GM23248 (cell line): ENCODE data around the gene GRIK3. TPM values are rescaled to one million over a fixed set of nuclear protein-coding genes. Genes with fewer than 3 reads are reported as not detected.

Source experiments
- DNase-seq: peaks from one replicate; pipeline ENCODE4 v3.0.0-alpha.2; 2015
- H2AFZ ChIP-seq: fragments of 200-600 bp; sonication (generic); 2 replicates; pipeline ENCODE4 v1.6.1; 2016; ENCODE audit warnings: antibody characterized with exemption
- H3F3A ChIP-seq: fragments of 200-600 bp; sonication (generic); 2 replicates; pipeline ENCODE4 v1.6.1; 2016; ENCODE audit warnings: mild to moderate bottlenecking, antibody characterized with exemption, mixed run types; ENCODE audit not compliant: insufficient read depth
- H3K27ac ChIP-seq: fragments of 200-600 bp; sonication (generic); 2 replicates; pipeline ENCODE4 v1.5.1; 2016; ENCODE audit warnings: mild to moderate bottlenecking
- H3K27me3 ChIP-seq: fragments of 200-600 bp; sonication (generic); replicated peaks from 2 replicates; pipeline ENCODE4 v1.6.1; 2016; ENCODE audit warnings: mild to moderate bottlenecking; ENCODE audit not compliant: insufficient read depth
- H3K36me3 ChIP-seq: fragments of 200-600 bp; sonication (generic); 2 replicates; pipeline ENCODE4 v1.6.1; 2016; ENCODE audit warnings: low read depth, mild to moderate bottlenecking
- H3K4me1 ChIP-seq: fragments of 200-600 bp; sonication (generic); 2 replicates; pipeline ENCODE4 v1.6.1; 2016; ENCODE audit warnings: mild to moderate bottlenecking; ENCODE audit not compliant: insufficient read depth
- H3K4me2 ChIP-seq: fragments of 200-600 bp; sonication (generic); one replicate; pipeline ENCODE4 v1.6.1; 2016; ENCODE audit warnings: mild to moderate bottlenecking; ENCODE audit not compliant: unreplicated experiment
- H3K4me3 ChIP-seq: fragments of 200-600 bp; sonication (generic); 2 replicates; pipeline ENCODE4 v1.5.1; 2016; ENCODE audit warnings: mild to moderate bottlenecking
- H3K79me2 ChIP-seq: fragments of 200-600 bp; sonication (generic); 2 replicates; pipeline ENCODE4 v1.6.1; 2016; ENCODE audit warnings: mild to moderate bottlenecking; ENCODE audit not compliant: insufficient read depth
- H3K9ac ChIP-seq: fragments of 200-600 bp; sonication (generic); 2 replicates; pipeline ENCODE4 v1.6.1; 2016; ENCODE audit warnings: mild to moderate bottlenecking
- H3K9me2 ChIP-seq: fragments of 200-600 bp; sonication (generic); 2 replicates; pipeline ENCODE4 v1.6.1; 2016; ENCODE audit warnings: mixed run types, mild to moderate bottlenecking, moderate library complexity; ENCODE audit not compliant: insufficient read depth
- H3K9me3 ChIP-seq: fragments of 200-600 bp; sonication (generic); one replicate; pipeline ENCODE4 v1.6.1; 2017; ENCODE audit warnings: low read depth
- H4K20me1 ChIP-seq: fragments of 200-600 bp; sonication (generic); 2 replicates; pipeline ENCODE4 v1.6.0; 2016; ENCODE audit not compliant: insufficient read depth
- EZH2 ChIP-seq: fragments of 200-600 bp; sonication (generic); IDR thresholded peaks from 2 replicates; pipeline ENCODE4 v1.6.1; 2018; ENCODE audit warnings: antibody characterized with exemption, mild to moderate bottlenecking; ENCODE audit not compliant: insufficient read depth, poor library complexity, severe bottlenecking
- EZH2phosphoT487 ChIP-seq: fragments of 200-600 bp; sonication (generic); IDR thresholded peaks from 2 replicates; pipeline ENCODE4 v1.6.1; 2018; ENCODE audit warnings: antibody characterized with exemption, moderate library complexity, mild to moderate bottlenecking, low read depth; ENCODE audit not compliant: insufficient read depth
- WGBS, 2 experiments: methylation state at CpG; one replicate each; pipeline ENCODE4 v1.1.6; 2015 to 2017; ENCODE audit warnings: low lambda C conversion rate in 2 of 2, low coverage in 1 of 2; ENCODE audit errors: missing lambda C conversion rate in 2 of 2; 5-methylcytosine and 5-hydroxymethylcytosine counted together
- in situ Hi-C: fragments of 300-500 bp; cut with MboI; formaldehyde crosslinking; loops from 2 replicates; pipeline ENCODE4 v1.15.0; 2020
- polyA plus RNA-seq: library from polyadenylated mRNA; unstranded; fragments of >200 nt; fragmentation: Nextera tagmentation; extraction: Ambion mirVana; gene quantifications from 2 replicates; pipeline ENCODE4 v1.2.1, GENCODE V29; 2016
- total RNA-seq: library from RNA; depleted of rRNA; stranded (reverse); fragments of >200 nt; shearing (Covaris generic); gene quantifications from 2 replicates; pipeline ENCODE4 v1.2.3, GENCODE V29; 2014

Gene GRIK3
- total and polyA plus RNA-seq, 2 experiments from 2014 or later = not detected

DNA sequence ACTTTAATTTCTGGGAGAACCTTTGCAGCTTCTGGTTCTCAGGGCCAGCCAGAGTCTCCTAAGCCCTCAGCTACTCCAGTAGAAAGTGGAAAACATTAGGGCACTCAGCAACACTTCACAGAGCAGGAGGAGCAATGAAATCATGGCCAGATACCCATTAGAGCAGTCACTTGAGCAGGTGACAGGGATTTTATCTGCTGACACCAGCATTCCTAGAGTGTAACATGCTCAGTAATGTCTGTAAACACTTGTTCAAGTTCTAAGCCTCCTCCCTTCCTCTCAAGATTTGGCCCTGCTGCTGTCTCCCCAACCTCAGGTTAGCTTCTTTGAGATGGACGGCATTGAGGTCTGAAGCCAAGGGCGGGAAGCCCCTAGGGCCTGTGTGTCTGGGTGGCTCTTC is 218.0 kb downstream of the GRIK3 start:
- in situ Hi-C loops = no loop called here
- Histone ChIP-seq H3F3A (no peaks in the 10 kb centered on the region), H3K79me2 (no peaks in the 10 kb centered on the region), H3K27ac (no peak overlapping the region), H3K27me3 (no peaks in the 10 kb centered on the region), H4K20me1 (no peaks in the 10 kb centered on the region), H3K4me3 (no peak overlapping the region), H3K9ac (no peak overlapping the region), H3K4me1 (no peaks in the 10 kb centered on the region), H2AFZ (no peak overlapping the region), H3K36me3 (no peaks in the 10 kb centered on the region), H3K9me3 (no peaks in the 10 kb centered on the region), H3K9me2 (no peaks in the 10 kb centered on the region), H3K4me2 (no peak overlapping the region)
- DNase-seq = no peak
- WGBS, 2 experiments = 15 to 30% methylated on average over 2 of the region's 2 CpGs
- TF ChIP-seq EZH2 = no peak
- no peak for TF ChIP-seq EZH2phosphoT487

GRCh38 chr1:36814774-36815173 is 219.5 kb downstream of the GRIK3 start:
- in situ Hi-C loops = no loop called here
- Histone ChIP-seq H4K20me1 (no peaks in the 10 kb centered on the region), H3K27me3 (no peaks in the 10 kb centered on the region), H3K4me1 (no peaks in the 10 kb centered on the region), H3F3A (no peaks in the 10 kb centered on the region), H3K36me3 (no peaks in the 10 kb centered on the region), H2AFZ (no peak overlapping the region), H3K9me2 (no peaks in the 10 kb centered on the region), H3K9ac (no peak overlapping the region), H3K79me2 (no peaks in the 10 kb centered on the region), H3K27ac (no peak overlapping the region), H3K4me3 (no peak overlapping the region), H3K4me2 (no peak overlapping the region), H3K9me3 (no peaks in the 10 kb centered on the region)
- 19 to 29% methylated on average over 4 of the region's 4 CpGs for WGBS, 2 experiments
- DNase-seq = no peak
- TF ChIP-seq EZH2phosphoT487 (no peak), EZH2 (no peak)

- Histone ChIP-seq H3K4me3 (no peak overlapping the region), H3K9ac (no peak overlapping the region), H3K27ac (no peak overlapping the region), H3K4me2 (no peak overlapping the region), H2AFZ (no peak overlapping the region), H3K36me3 (no peaks in the 10 kb centered on the region), H4K20me1 (no peaks in the 10 kb centered on the region), H3K27me3 (no peaks in the 10 kb centered on the region), H3K79me2 (no peaks in the 10 kb centered on the region), H3K9me2 (no peaks in the 10 kb centered on the region), H3K9me3 (no peaks in the 10 kb centered on the region), H3K4me1 (no peaks in the 10 kb centered on the region), H3F3A (no peaks in the 10 kb centered on the region)
- no peak for DNase-seq
- TF ChIP-seq EZH2 = no peak
- no peak for TF ChIP-seq EZH2phosphoT487
- in situ Hi-C loops = no loop called here
- 45 to 52% methylated on average over 7 of the region's 7 CpGs for WGBS, 2 experiments
Measured at GRCh38 chr1:36814083-36814482, 220.2 kb downstream of the GRIK3 start.

- Histone ChIP-seq H4K20me1 (no peaks in the 10 kb centered on the region), H3K9ac (no peak overlapping the region), H3K4me1 (no peaks in the 10 kb centered on the region), H3K27me3 (no peaks in the 10 kb centered on the region), H3F3A (no peaks in the 10 kb centered on the region), H3K9me3 (no peaks in the 10 kb centered on the region), H3K4me2 (no peak overlapping the region), H3K36me3 (no peaks in the 10 kb centered on the region), H3K27ac (no peak overlapping the region), H3K79me2 (no peaks in the 10 kb centered on the region), H3K4me3 (no peak overlapping the region), H2AFZ (no peak overlapping the region), H3K9me2 (no peaks in the 10 kb centered on the region)
- no peak for DNase-seq
- in situ Hi-C loops = no loop called here
- 22 to 24% methylated on average over 4 of the region's 4 CpGs for WGBS, 2 experiments
- TF ChIP-seq EZH2 = no peak
- TF ChIP-seq EZH2phosphoT487 = no peak
Measured at GRCh38 chr1:36807262-36807661, 227.1 kb downstream of the GRIK3 start.
